HK-2 (cell line): Measurements from ENCODE around the gene CPEB1.
"Not testable (repeated sequence)": the region's sequence is repeated elsewhere in the genome, so short reads cannot be mapped to it uniquely, and the experiment has no call there.

Source experiments
- DNase-seq: peaks from one replicate; pipeline ENCODE4 v3.0.0-alpha.2; 2018; ENCODE audit not compliant: unreplicated experiment

Gene CPEB1

GRCh38 chr15:82513587-82513986 is 133.6 kb downstream of the CPEB1 start:
- not testable (repeated sequence) for DNase-seq

- not testable (repeated sequence) for DNase-seq
Observed at GRCh38 chr15:82507693-82508092, 139.5 kb downstream of the CPEB1 start.

- not testable (repeated sequence) for DNase-seq
Observed at GRCh38 chr15:82507087-82507486, 140.1 kb downstream of the CPEB1 start.

- not testable (repeated sequence) for DNase-seq
Observed at GRCh38 chr15:82505842-82506241, 141.3 kb downstream of the CPEB1 start.

- not testable (repeated sequence) for DNase-seq
Observed at GRCh38 chr15:82504074-82504473, 143.1 kb downstream of the CPEB1 start.

GRCh38 chr15:82502700-82503339 is 144.3 kb downstream of the CPEB1 start:
- not testable (repeated sequence) for DNase-seq

- DNase-seq = not testable (repeated sequence)
Observed at GRCh38 chr15:82500772-82501171, 146.4 kb downstream of the CPEB1 start.

GRCh38 chr15:82497978-82498377 is 149.2 kb downstream of the CPEB1 start:
- not testable (repeated sequence) for DNase-seq
